HG02798 (cell line): ENCODE measurements around the gene CRYGA.
"Not testable (repeated sequence)": the region's sequence is repeated elsewhere in the genome, so short reads cannot be mapped to it uniquely, and the experiment has no call there.

Source experiments
- ATAC-seq: cut with Tn5 transposase; IDR thresholded peaks from one replicate; pipeline ENCODE4 v1.9.1; 2021; ENCODE audit warnings: mild to moderate bottlenecking; ENCODE audit not compliant: unreplicated experiment, poor library complexity

The CRYGA gene

GRCh38 chr2:208172125-208172524 lies 8.7 kb upstream of the CRYGA start:
- no peak for ATAC-seq

GRCh38 chr2:208164951-208165755 lies 1.8 kb upstream of the CRYGA start:
- no peak for ATAC-seq

GRCh38 chr2:208156439-208156838 lies 7.0 kb downstream of the CRYGA start:
- ATAC-seq: no peak

- no peak for ATAC-seq
Observed at GRCh38 chr2:208153156-208153555, 10.2 kb downstream of the CRYGA start.

- ATAC-seq: no peak
Observed at GRCh38 chr2:208150956-208151355, 12.4 kb downstream of the CRYGA start.

GRCh38 chr2:208150094-208150493 lies 13.3 kb downstream of the CRYGA start:
- no peak for ATAC-seq

GRCh38 chr2:208148803-208149202 lies 14.6 kb downstream of the CRYGA start:
- ATAC-seq: no peak

- no peak for ATAC-seq
Observed at GRCh38 chr2:208147759-208148158, 15.6 kb downstream of the CRYGA start.

GRCh38 chr2:208147008-208147407 lies 16.4 kb downstream of the CRYGA start:
- no peak for ATAC-seq

GRCh38 chr2:208146006-208146405 lies 17.4 kb downstream of the CRYGA start, which contains the start of gene CRYGB:
TSS of gene CRYGB (minus strand) at chr2:208146158. CDS start at chr2:208146120, 38 bp downstream.
- ATAC-seq: no peak

- no peak for ATAC-seq
Observed at GRCh38 chr2:208142925-208143799, 20.2 kb downstream of the CRYGA start.

GRCh38 chr2:208142240-208142924 lies 21.0 kb downstream of the CRYGA start:
- ATAC-seq: no peak

- no peak for ATAC-seq
Observed at GRCh38 chr2:208139447-208139846, 23.9 kb downstream of the CRYGA start.

- ATAC-seq: not testable (repeated sequence)
Observed at GRCh38 chr2:208138334-208138733, 25.1 kb downstream of the CRYGA start.

- no peak for ATAC-seq
Observed at GRCh38 chr2:208136716-208137094, 26.7 kb downstream of the CRYGA start.

GRCh38 chr2:208135794-208136715 lies 27.3 kb downstream of the CRYGA start:
- ATAC-seq: no peak

GRCh38 chr2:208134928-208135586 lies 28.3 kb downstream of the CRYGA start:
- ATAC-seq: no peak

- ATAC-seq: no peak
Observed at GRCh38 chr2:208130712-208131110, 32.7 kb downstream of the CRYGA start.
